Measurements from ENCODE around the gene PLXNA2.

Gene PLXNA2

DNA sequence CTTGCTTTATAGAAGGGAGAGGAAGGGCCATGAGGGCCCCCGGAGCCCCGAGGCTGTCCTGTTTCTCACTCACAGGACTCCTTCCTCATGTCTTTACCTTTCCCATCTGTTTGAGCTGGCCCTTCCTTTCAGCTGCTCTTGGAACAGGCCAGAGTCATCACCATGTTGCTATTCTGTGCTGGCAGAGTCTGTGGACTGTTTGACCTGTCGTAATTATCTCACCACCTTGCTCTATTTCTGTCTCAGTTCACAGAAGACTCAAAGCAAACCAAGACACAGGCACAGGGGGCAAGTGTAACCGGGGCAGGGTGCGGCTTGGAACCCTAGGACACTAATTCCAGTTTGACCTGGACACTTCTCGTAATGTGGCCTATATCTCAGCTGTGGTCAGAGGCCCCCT, 228.9 kb downstream of the PLXNA2 start:
- TF ChIP-seq EZH2 (IDR thresholded peaks at IDR 0.05; ENCODE audit: borderline replicate concordance, low read depth, low read length, severe bottlenecking): no peak
- Histone ChIP-seq H3K9ac (ENCODE audit: low read depth, low read length) (no peak overlapping the region), H3K4me3 (ENCODE audit: low read depth in 1 of 2, low read length in 2 of 2) (no peak overlapping the region)

DNA sequence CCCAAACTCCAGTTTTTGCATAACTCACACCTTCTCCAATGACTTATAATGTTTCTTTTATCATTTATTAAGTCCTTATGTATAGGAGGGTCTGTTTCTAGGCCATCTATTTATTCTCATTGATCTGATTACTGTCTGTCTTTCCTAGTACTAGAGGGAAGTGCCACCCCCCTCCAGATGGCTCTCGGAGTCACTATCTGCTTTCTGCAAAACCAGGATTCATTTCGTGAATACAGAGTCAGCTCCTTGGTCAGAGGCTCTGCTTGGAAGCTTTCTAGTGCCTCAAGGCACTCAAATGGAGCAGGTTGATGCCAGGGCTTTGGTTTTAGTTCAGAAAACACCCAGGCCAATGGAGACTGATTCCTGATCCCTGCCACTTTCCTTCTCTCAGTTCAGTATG, 231.0 kb downstream of the PLXNA2 start:
- no peak overlapping the region for H3K4me3 ChIP-seq (ENCODE audit: low read depth in 1 of 2, low read length in 2 of 2)
- no peaks in the 10 kb centered on the region for H3K36me3 ChIP-seq (ENCODE audit: insufficient read depth, low read length)
- no peak for DNase-seq
- no peak overlapping the region for H3K27ac ChIP-seq (ENCODE audit: low read length)
- H3K9me3 ChIP-seq (ENCODE audit: insufficient read depth, low read length, severe bottlenecking): no peaks in the 10 kb centered on the region
- no peak overlapping the region for H3K4me2 ChIP-seq (ENCODE audit: insufficient read depth, low read length)
- no peak overlapping the region for H3K9ac ChIP-seq (ENCODE audit: low read depth, low read length)
- H4K20me1 ChIP-seq (ENCODE audit: insufficient read depth, low read length): 0 out of 2 replicates have a peak, but pooled peaks cover 3% of the 10 kb centered on the region
- no peak for TF ChIP-seq CTCF (IDR thresholded peaks at IDR 0.05; ENCODE audit: borderline replicate concordance, extremely low read depth, low read length, poor library complexity, severe bottlenecking)
- no peak for TF ChIP-seq EZH2 (IDR thresholded peaks at IDR 0.05; ENCODE audit: borderline replicate concordance, low read depth, low read length, severe bottlenecking)
- H3K4me1 ChIP-seq (ENCODE audit: insufficient read depth, low read length): no peaks in the 10 kb centered on the region
- H3K79me2 ChIP-seq (ENCODE audit: insufficient read depth, low read length): no peaks in the 10 kb centered on the region
- H3K27me3 ChIP-seq (ENCODE audit: insufficient read depth, low read length, poor library complexity): peaks cover 42% of the 10 kb centered on the region
- no peak overlapping the region for H2AFZ ChIP-seq (ENCODE audit: low read depth, low read length)
- ATAC-seq (ENCODE audit: insufficient read depth, low read depth): no peak

More for the DNA sequence above, 228.9 kb downstream of the PLXNA2 start:
- no peak overlapping the region for H3K27ac ChIP-seq (ENCODE audit: low read length)
- ATAC-seq (ENCODE audit: insufficient read depth, low read depth) (no peak), DNase-seq (no peak)
- no peak overlapping the region for H3K4me2 ChIP-seq (ENCODE audit: insufficient read depth, low read length)
- H3K79me2 ChIP-seq (ENCODE audit: insufficient read depth, low read length): no peaks in the 10 kb centered on the region
- H3K27me3 ChIP-seq (ENCODE audit: insufficient read depth, low read length, poor library complexity): peaks cover 31% of the 10 kb centered on the region
- no peaks in the 10 kb centered on the region for H3K9me3 ChIP-seq (ENCODE audit: insufficient read depth, low read length, severe bottlenecking)
- no peaks in the 10 kb centered on the region for H4K20me1 ChIP-seq (ENCODE audit: insufficient read depth, low read length)
- H3K36me3 ChIP-seq (ENCODE audit: insufficient read depth, low read length): no peaks in the 10 kb centered on the region
- H2AFZ ChIP-seq (ENCODE audit: low read depth, low read length): no peak overlapping the region
- no peaks in the 10 kb centered on the region for H3K4me1 ChIP-seq (ENCODE audit: insufficient read depth, low read length)

DNA sequence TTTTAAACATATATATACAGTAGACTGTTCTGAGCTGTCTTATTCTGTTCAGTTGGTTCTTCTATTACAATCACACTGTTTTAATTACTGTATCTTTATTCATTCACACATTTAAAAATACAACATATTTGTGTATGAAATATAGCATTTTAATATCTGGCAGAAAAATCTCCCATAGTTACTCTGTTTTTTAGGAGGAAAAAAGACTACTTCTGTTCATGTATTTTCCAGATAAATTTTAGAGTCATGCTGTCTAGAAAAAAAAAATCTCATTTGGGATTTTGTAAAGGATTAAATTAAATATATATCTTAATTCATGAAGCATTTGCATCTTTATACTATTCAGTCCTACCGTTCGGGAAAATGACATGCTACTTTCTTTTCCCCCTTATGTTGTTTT, 231.5 kb downstream of the PLXNA2 start:
- H3K27ac ChIP-seq (ENCODE audit: low read length): no peak overlapping the region
- H3K9ac ChIP-seq (ENCODE audit: low read depth, low read length): no peak overlapping the region
- ATAC-seq (ENCODE audit: insufficient read depth, low read depth) (no peak), DNase-seq (no peak)
- H3K27me3 ChIP-seq (ENCODE audit: insufficient read depth, low read length, poor library complexity): peaks cover 38% of the 10 kb centered on the region
- TF ChIP-seq EZH2 (IDR thresholded peaks at IDR 0.05; ENCODE audit: borderline replicate concordance, low read depth, low read length, severe bottlenecking) (no peak), CTCF (IDR thresholded peaks at IDR 0.05; ENCODE audit: borderline replicate concordance, extremely low read depth, low read length, poor library complexity, severe bottlenecking) (no peak)
- H3K4me3 ChIP-seq (ENCODE audit: low read depth in 1 of 2, low read length in 2 of 2): no peak overlapping the region
- H3K9me3 ChIP-seq (ENCODE audit: insufficient read depth, low read length, severe bottlenecking): no peaks in the 10 kb centered on the region
- no peak overlapping the region for H2AFZ ChIP-seq (ENCODE audit: low read depth, low read length)
- no peaks in the 10 kb centered on the region for H3K79me2 ChIP-seq (ENCODE audit: insufficient read depth, low read length)
- H3K4me2 ChIP-seq (ENCODE audit: insufficient read depth, low read length): no peak overlapping the region
- H4K20me1 ChIP-seq (ENCODE audit: insufficient read depth, low read length): 0 out of 2 replicates have a peak, but pooled peaks cover 3% of the 10 kb centered on the region
- H3K4me1 ChIP-seq (ENCODE audit: insufficient read depth, low read length): no peaks in the 10 kb centered on the region
- H3K36me3 ChIP-seq (ENCODE audit: insufficient read depth, low read length): no peaks in the 10 kb centered on the region

GRCh38 chr1:208010487-208011071, 233.6 kb downstream of the PLXNA2 start:
- Histone ChIP-seq H3K9me3 (ENCODE audit: insufficient read depth, low read length, severe bottlenecking) (no peaks in the 10 kb centered on the region), H3K4me1 (ENCODE audit: insufficient read depth, low read length) (no peaks in the 10 kb centered on the region), H3K36me3 (ENCODE audit: insufficient read depth, low read length) (no peaks in the 10 kb centered on the region), H3K4me2 (ENCODE audit: insufficient read depth, low read length) (no peak overlapping the region), H3K9ac (ENCODE audit: low read depth, low read length) (no peak overlapping the region), H3K27me3 (ENCODE audit: insufficient read depth, low read length, poor library complexity) (peaks cover 39% of the 10 kb centered on the region), H4K20me1 (ENCODE audit: insufficient read depth, low read length) (0 out of 2 replicates have a peak, but pooled peaks cover 3% of the 10 kb centered on the region), H3K79me2 (ENCODE audit: insufficient read depth, low read length) (no peaks in the 10 kb centered on the region), H3K27ac (ENCODE audit: low read length) (no peak overlapping the region), H2AFZ (ENCODE audit: low read depth, low read length) (no peak overlapping the region), H3K4me3 (ENCODE audit: low read depth in 1 of 2, low read length in 2 of 2) (no peak overlapping the region)
- no peak for ATAC-seq (ENCODE audit: insufficient read depth, low read depth)
- no peak for DNase-seq
- TF ChIP-seq EZH2 (IDR thresholded peaks at IDR 0.05; ENCODE audit: borderline replicate concordance, low read depth, low read length, severe bottlenecking) (no peak), CTCF (IDR thresholded peaks at IDR 0.05; ENCODE audit: borderline replicate concordance, extremely low read depth, low read length, poor library complexity, severe bottlenecking) (no peak)
